Mesodermal cell (in vitro differentiated cells): ENCODE results near the gene DPY19L1.
"Not testable (repeated sequence)": the region's sequence is repeated elsewhere in the genome, so short reads cannot be mapped to it uniquely, and the experiment has no call there.

ENCODE experiments used
- H3K27ac ChIP-seq: 2 replicates; pipeline ENCODE4 v1.7.0; 2013; ENCODE audit warnings: mild to moderate bottlenecking, low read depth, low read length, moderate library complexity; ENCODE audit not compliant: severe bottlenecking
- H3K36me3 ChIP-seq: 2 replicates; pipeline ENCODE4 v1.7.1; 2013; ENCODE audit warnings: mild to moderate bottlenecking, low read length, moderate library complexity; ENCODE audit not compliant: control insufficient read depth, insufficient read depth
- H3K4me1 ChIP-seq: one replicate; pipeline ENCODE4 v1.7.1; 2013; ENCODE audit warnings: mild to moderate bottlenecking, low read length; ENCODE audit not compliant: insufficient read depth, control insufficient read depth, poor library complexity, severe bottlenecking
- H3K4me3 ChIP-seq: 2 replicates; pipeline ENCODE4 v1.7.0; 2013; ENCODE audit warnings: low read length, control low read depth, mild to moderate bottlenecking; ENCODE audit not compliant: insufficient read depth, poor library complexity, severe bottlenecking; ENCODE audit errors: extremely low read depth
- H3K9me3 ChIP-seq: 2 replicates; pipeline ENCODE4 v1.7.1; 2013; ENCODE audit warnings: mild to moderate bottlenecking, low read length, moderate library complexity; ENCODE audit not compliant: control insufficient read depth
- WGBS, 2 experiments: methylation state at CpG; one replicate each; pipeline ENCODE4 v1.1.5; 2013; ENCODE audit warnings: missing lambda C conversion rate in 2 of 2; ENCODE audit not compliant: insufficient coverage in 2 of 2; 5-methylcytosine and 5-hydroxymethylcytosine counted together

DPY19L1 gene

DNA sequence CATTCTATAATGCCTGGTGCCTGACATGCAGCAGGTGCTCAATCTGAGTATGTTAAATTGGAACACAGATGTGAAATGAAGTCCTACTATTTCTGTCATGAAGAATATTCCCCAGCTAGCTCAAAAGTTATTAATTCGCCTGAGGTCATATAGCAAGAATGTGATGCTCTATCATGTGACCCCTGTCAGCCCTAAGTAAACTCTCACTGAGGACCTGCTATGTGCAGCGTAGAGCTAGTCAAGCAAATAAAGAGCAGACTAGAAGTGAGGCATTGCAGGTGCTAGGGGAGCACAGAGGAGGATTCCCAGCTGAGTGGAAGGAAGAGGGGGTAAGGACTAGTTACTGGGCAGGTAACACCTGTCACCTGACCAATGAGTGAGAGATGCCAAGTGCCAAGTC, 118.2 kb downstream of the DPY19L1 start:
- not testable (repeated sequence) for H3K36me3 ChIP-seq, H3K9me3 ChIP-seq, H3K4me3 ChIP-seq, H3K4me1 ChIP-seq, H3K27ac ChIP-seq
- 94% methylated on average over 2 of the region's 2 CpGs; no CpG with 5 or more reads in 1 of the 2 experiments for WGBS, 2 experiments

DNA sequence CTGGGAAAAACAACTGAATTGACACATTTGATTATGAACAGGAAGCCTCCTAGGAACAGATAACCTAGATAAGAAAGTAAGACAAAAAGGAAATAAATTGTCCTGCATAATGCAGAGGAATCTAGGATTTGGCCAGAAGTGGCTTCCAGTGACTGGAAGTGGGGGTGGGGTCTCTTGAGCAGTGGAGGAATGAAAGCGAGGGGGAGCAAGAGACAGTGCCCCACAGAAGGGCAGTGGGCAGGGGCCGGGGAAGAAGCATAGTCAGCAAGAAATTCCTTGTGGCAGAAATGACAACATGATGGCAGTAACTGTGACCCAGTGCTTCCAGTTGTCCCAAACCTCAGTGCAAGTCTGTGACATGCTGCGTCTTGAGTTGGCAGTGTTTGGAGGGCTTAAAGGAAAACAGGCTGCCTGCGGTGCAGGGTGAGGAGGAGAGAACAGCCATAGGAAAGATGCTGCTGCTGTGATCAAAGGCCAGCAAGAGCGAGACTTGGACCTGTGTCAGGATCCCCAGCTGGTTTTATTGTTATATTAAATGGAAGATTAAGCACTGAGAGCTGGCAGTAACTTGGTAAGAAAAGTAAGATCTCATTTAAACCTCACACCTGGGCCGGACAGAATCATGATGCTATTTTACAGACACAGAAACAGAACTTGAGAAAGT, 119.0 kb downstream of the DPY19L1 start:
- not testable (repeated sequence) for H3K4me3 ChIP-seq, H3K27ac ChIP-seq, H3K9me3 ChIP-seq, H3K36me3 ChIP-seq, H3K4me1 ChIP-seq
- 60 to 86% methylated on average over 1 of the region's 6 CpGs for WGBS, 2 experiments

DNA sequence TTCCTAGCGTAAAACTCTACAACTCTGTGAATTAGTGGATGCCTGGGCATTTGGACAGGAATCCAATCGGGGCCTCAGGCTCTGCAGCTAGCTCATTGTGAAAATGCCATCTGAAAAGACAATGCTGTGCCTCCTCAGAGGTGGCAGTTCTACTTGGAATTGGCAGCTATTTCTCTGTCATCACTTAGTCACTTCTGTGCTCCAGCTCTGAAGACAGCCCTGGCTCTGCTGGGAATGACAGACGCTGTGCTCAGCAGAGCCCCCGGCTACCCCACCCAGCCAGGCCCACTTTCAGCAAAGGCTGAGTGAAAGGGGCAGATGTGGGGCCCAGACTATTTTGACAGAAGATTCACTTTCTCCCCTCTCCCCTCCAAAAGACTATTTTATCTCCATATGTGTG, 119.8 kb downstream of the DPY19L1 start:
- WGBS, 2 experiments, result 83% methylated on average over 1 of the region's 4 CpGs; no CpG with 5 or more reads in 1 of the 2 experiments

DNA sequence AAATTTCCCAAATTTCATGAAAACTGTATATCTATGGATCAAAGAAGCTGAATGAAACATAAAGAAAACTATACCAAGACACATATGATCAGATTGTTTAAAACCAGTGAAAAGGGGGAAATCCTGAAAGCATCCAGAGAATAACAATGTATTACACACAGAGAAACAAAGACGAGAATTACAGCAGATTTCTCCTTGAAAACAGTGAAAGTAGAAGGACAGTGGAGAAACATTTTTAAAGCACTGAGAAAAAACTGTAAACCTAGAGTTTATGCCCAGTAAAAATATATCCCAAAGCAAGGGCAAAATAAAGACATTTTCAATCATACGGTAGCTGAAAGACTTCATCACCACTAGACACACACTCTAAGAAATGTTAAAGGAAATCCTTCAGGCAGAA, 121.0 kb downstream of the DPY19L1 start:
- Histone ChIP-seq H3K27ac (no peak overlapping the region), H3K36me3 (no peaks in the 10 kb centered on the region), H3K9me3 (no peaks in the 10 kb centered on the region), H3K4me1 (no peaks in the 10 kb centered on the region), H3K4me3 (no peak overlapping the region)
- no CpG with 5 or more reads among the region's 2 CpGs for WGBS, 2 experiments

More for the DNA sequence above, 119.8 kb downstream of the DPY19L1 start:
- not testable (repeated sequence) for H3K27ac ChIP-seq, H3K4me3 ChIP-seq, H3K9me3 ChIP-seq, H3K4me1 ChIP-seq, H3K36me3 ChIP-seq

DNA sequence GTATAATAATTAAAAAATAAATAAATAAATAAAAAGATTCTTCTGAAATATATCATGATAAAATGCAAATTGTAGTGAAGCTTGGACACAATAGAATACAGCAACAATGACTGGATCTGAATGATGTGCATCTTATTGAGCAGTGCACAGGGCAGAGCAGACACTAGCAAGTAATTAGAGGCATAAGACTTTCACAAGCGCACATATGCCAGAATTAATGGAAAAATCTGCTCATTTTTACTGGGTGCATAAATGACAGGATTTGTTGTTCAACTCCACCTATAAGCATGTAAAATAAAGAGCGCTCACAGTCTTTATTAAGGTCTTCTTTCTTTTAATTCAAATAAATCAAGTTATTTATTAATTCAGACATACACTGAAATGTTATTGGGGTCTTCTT, 125.0 kb downstream of the DPY19L1 start:
- Histone ChIP-seq H3K4me1 (no peaks in the 10 kb centered on the region), H3K4me3 (no peak overlapping the region), H3K36me3 (no peaks in the 10 kb centered on the region), H3K9me3 (no peaks in the 10 kb centered on the region), H3K27ac (no peak overlapping the region)
- WGBS, 2 experiments, result 90% methylated on average over 2 of the region's 2 CpGs; no CpG with 5 or more reads in 1 of the 2 experiments

DNA sequence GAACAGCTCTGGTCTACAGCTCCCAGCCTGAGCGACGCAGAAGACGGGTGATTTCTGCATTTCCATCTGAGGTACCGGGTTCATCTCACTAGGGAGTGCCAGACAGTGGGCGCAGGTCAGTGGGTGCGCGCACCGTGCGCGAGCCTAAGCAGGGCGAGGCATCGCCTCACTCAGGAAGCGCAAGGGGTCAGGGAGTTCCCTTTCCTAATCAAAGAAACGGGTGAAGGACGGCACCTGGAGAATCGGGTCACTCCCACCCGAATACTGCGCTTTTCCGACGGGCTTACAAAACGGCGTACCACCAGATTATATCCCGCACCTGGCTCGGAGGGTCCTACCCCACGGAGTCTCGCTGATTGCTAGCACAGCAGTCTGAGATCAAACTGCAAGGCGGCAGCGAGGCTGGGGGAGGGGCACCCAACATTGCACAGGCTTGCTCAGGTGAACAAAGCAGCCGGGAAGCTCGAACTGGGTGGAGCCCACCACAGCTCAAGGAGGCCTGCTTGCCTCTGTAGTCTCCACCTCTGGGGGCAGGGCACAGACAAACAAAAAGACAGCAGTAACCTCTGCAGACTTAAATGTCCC, 130.9 kb downstream of the DPY19L1 start:
- H3K9me3 ChIP-seq, H3K27ac ChIP-seq, H3K4me1 ChIP-seq, H3K36me3 ChIP-seq, H3K4me3 ChIP-seq: not testable (repeated sequence)
- WGBS, 2 experiments, result 81 to 83% methylated on average over 27 to 29 of the region's 30 CpGs

DNA sequence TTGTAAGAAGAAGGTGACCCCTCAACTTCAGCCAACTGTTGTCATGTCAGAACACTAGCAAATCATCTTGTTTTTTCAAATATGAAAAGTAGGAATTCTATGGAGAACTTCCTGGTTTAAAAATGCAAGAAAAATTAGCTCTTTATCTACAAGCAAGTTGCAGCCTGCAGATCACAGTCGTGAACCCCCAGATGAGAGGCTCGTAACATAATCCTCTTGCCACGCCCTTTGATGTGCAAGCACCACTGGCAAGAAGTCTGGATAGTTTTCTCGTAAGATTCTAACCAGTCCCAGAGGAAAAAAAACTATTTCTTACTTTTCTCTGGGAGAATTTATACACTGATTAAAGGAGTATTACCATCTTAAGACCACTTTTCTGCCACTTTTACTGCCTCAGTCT, 132.3 kb downstream of the DPY19L1 start:
- no peaks in the 10 kb centered on the region for H3K4me1 ChIP-seq
- H3K4me3 ChIP-seq, result no peak overlapping the region
- no peaks in the 10 kb centered on the region for H3K36me3 ChIP-seq
- H3K27ac ChIP-seq, result no peak overlapping the region
- no peaks in the 10 kb centered on the region for H3K9me3 ChIP-seq
- 56 to 67% methylated on average over 3 of the region's 4 CpGs for WGBS, 2 experiments

DNA sequence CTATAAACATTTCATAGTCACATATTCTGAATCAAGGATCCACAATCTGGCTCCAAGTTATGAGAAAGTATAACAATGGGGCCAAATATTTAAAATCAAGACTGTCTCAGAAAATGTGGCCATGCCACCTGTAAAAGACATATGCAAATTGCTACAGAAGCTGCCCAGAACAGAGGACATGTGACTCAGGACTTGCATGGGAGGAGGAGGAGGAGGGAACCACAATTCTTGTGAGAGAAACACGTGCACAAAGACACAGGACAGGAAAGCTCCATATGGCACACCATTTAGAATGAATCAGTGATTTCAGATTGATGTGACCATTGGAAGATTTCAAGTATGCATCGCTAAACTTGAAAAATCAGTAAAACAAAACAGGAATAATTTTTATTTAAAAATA, 133.4 kb downstream of the DPY19L1 start:
- not testable (repeated sequence) for H3K4me1 ChIP-seq, H3K4me3 ChIP-seq
- WGBS, 2 experiments, result 40% methylated on average over 1 of the region's 2 CpGs; no CpG with 5 or more reads in 1 of the 2 experiments

DNA sequence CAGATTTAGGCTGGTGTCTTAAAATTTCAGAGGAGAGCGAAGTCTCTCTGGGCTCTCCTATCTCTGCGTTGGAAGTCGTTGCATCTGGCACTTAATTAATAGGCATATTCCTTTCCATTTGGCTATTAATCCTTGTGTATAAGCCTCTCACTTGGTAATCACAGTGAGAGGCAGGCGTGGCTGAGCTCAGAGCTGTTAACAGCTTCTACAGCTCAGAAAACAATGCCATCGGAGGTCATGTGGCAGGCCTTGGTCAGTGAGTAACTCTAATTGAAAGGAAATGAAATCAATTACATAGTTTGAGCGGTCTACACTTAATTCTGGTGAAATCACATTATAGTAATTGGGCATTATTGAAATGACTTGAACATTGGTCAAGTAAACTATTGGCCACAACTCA, 135.1 kb downstream of the DPY19L1 start:
- 96 to 98% methylated on average over 5 to 6 of the region's 6 CpGs for WGBS, 2 experiments
- no peaks in the 10 kb centered on the region for H3K9me3 ChIP-seq
- no peaks in the 10 kb centered on the region for H3K4me1 ChIP-seq
- H3K4me3 ChIP-seq, result no peak overlapping the region
- no peaks in the 10 kb centered on the region for H3K36me3 ChIP-seq
- H3K27ac ChIP-seq, result no peak overlapping the region

More for the DNA sequence above, 133.4 kb downstream of the DPY19L1 start:
- not testable (repeated sequence) for H3K9me3 ChIP-seq, H3K27ac ChIP-seq, H3K36me3 ChIP-seq

DNA sequence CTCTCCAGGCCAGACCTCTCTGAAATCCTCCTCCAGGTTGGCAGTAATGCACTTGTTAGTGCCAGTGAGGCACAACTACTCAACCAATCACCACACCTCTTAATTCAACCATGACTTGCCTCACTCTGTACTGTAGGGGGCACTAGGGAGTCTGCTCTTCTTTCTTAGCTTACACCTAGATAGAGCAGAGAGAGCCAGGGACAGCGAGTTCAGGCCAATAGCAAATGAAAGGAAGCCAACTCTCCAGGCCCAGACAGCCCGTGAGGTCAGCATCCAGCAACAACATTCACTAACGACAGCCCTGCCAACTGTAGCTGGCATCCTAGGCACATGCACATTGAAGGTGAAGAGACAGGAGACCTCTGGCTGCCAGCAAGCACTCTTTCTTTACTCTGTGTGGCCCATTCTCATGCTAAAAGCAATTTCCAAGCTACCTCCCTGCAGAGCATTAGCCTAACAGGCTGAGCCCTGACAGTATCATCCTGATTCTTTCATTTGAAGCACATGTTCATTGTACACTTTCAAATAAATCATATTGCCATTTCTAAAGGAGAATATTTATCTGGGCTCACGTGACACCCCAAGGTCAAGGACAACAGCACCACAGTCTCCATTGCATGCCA, 136.3 kb downstream of the DPY19L1 start:
- peaks cover 2% of the 10 kb centered on the region for H3K9me3 ChIP-seq
- 80 to 81% methylated on average over 2 to 3 of the region's 4 CpGs for WGBS, 2 experiments
- no peaks in the 10 kb centered on the region for H3K36me3 ChIP-seq
- H3K27ac ChIP-seq, result no peak overlapping the region
- no peaks in the 10 kb centered on the region for H3K4me1 ChIP-seq
- no peak overlapping the region for H3K4me3 ChIP-seq

DNA sequence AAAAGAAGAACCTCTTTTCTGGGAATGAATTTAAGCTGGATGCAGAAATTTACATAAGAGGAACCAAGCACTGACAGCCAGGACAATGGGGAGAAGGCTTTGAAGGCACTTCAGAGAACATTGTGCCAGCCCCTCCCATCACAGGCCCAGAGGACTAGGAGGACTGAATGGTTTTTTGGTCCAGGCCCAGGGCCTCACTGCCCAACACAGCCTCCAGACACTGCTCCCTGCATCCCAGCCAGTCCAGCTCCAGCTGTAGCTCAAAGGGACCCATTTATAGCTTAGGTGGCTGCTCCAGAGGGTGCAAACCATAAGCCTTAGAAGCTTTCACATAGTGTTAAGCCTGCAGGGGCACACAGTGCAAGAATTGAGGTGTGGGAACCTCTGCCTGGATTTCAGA, 142.1 kb downstream of the DPY19L1 start:
- peaks cover 11% of the 10 kb centered on the region for H3K9me3 ChIP-seq
- H3K4me1 ChIP-seq, result peaks cover 9% of the 10 kb centered on the region
- no peaks in the 10 kb centered on the region for H3K36me3 ChIP-seq
- H3K4me3 ChIP-seq, result no peak overlapping the region
- no peak overlapping the region for H3K27ac ChIP-seq
